HG03025 (cell line): ENCODE data around the gene CENPX.
"Not testable (repeated sequence)": the region's sequence is repeated elsewhere in the genome, so short reads cannot be mapped to it uniquely, and the experiment has no call there.

ENCODE experiments used
- ATAC-seq: cut with Tn5 transposase; IDR thresholded peaks from one replicate; pipeline ENCODE4 v1.9.1; 2021; ENCODE audit warnings: mild to moderate bottlenecking, moderate library complexity; ENCODE audit not compliant: unreplicated experiment, low FRiP score

CENPX gene

GRCh38 chr17:82042649-82043048, 20.0 kb upstream of the CENPX start:
- no peak for ATAC-seq

GRCh38 chr17:82041144-82041814, 18.6 kb upstream of the CENPX start:
- no peak for ATAC-seq

- no peak for ATAC-seq
Observed at GRCh38 chr17:82039695-82040299, 17.1 kb upstream of the CENPX start.

GRCh38 chr17:82038796-82039409, 16.2 kb upstream of the CENPX start:
- ATAC-seq, result not testable (repeated sequence)

- ATAC-seq, result no peak
Observed at GRCh38 chr17:82037889-82038195, 15.2 kb upstream of the CENPX start.

- ATAC-seq, result peak; percentile 81
Observed at GRCh38 chr17:82037092-82037888, 14.6 kb upstream of the CENPX start, which contains the start of gene DCXR. DCXR (minus strand) TSS chr17:82037697; CDS start chr17:82037682, 15 bp downstream.

GRCh38 chr17:82036634-82037091, 14.0 kb upstream of the CENPX start:
- no peak for ATAC-seq

- no peak for ATAC-seq
Observed at GRCh38 chr17:82035956-82036633, 13.4 kb upstream of the CENPX start.

- ATAC-seq, result no peak
Observed at GRCh38 chr17:82035488-82035887, 12.8 kb upstream of the CENPX start.

- no peak for ATAC-seq
Observed at GRCh38 chr17:82034371-82035011, 11.8 kb upstream of the CENPX start.

GRCh38 chr17:82033359-82034085, 10.8 kb upstream of the CENPX start:
- no peak for ATAC-seq

GRCh38 chr17:82031885-82032627, 9.4 kb upstream of the CENPX start:
- no peak for ATAC-seq

GRCh38 chr17:82031303-82031884, 8.7 kb upstream of the CENPX start, which contains the start of gene RAC3:
RAC3 (plus strand) TSS chr17:82031678; CDS start chr17:82031762, 84 bp downstream.
- ATAC-seq, result no peak

GRCh38 chr17:82030470-82031302, 8.0 kb upstream of the CENPX start:
- ATAC-seq, result no peak

- no peak for ATAC-seq
Observed at GRCh38 chr17:82029990-82030469, 7.4 kb upstream of the CENPX start.

- ATAC-seq, result no peak
Observed at GRCh38 chr17:82029391-82029790, 6.7 kb upstream of the CENPX start.

GRCh38 chr17:82028966-82029365, 6.3 kb upstream of the CENPX start:
- no peak for ATAC-seq
